Stimulated activated CD4-positive, alpha-beta T cell treated with anti-CD3 and anti-CD28 coated beads, Interleukin-4, amount 100 ng/mL, for 48 hours (primary cell): Measurements from ENCODE around the gene CFAP97D2.
A peak's percentile ranks its signal among the peaks of the same experiment; 100 is the strongest.
"Not testable (repeated sequence)": the region's sequence is repeated elsewhere in the genome, so short reads cannot be mapped to it uniquely, and the experiment has no call there.

Source experiments
- DNase-seq, 2 donors: peaks; one replicate each; pipeline ENCODE4 v3.0.0-alpha.2; 2020; ENCODE audit warnings: low read depth in 2 of 2

CFAP97D2 gene

DNA sequence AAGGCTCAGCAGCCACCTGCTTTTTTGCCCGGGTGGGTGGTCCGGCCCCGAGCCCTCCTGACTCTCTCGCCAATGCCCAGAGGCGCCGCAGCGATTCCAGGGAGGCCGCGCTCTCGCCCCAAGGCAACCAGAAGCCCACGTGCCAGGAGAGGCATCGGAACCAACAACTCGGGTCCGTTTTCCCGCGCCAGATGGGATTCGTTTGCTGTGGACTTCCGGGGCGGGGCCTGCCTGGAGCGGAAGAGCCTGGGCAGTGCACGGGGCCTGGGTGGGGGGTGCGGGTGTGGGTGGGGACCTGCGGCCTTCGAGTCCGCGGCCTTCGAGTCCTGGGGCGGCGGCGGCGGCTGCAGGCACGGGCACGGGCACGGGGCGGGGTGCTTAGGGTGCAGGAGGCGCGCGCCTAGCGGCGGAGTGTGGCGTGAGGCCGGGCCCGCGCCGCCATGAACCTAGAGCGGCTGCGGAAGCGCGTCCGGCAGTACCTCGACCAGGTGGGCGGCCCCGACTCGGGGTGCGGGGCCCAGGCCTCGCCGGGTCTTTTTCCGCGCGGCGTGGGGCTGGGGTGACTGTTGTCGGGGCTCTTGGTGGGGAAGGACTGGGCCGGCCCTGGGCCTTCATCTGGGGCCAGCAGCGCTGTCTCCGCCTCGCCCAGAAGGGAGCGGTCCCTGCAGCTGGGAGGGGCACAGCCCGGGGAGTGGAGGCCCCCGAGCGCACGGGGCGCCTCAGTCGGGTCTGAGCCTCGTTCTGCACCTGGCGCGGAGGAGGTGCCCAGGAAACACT is 55.8 kb downstream of the CFAP97D2 start, which contains the start of gene CDC16:
Gene CDC16 (plus strand): TSS at position 253 of the 777 bp plus-strand sequence. CDS start 188 bp downstream, at position 441.
- peak; percentile 85 to 91 for DNase-seq

DNA sequence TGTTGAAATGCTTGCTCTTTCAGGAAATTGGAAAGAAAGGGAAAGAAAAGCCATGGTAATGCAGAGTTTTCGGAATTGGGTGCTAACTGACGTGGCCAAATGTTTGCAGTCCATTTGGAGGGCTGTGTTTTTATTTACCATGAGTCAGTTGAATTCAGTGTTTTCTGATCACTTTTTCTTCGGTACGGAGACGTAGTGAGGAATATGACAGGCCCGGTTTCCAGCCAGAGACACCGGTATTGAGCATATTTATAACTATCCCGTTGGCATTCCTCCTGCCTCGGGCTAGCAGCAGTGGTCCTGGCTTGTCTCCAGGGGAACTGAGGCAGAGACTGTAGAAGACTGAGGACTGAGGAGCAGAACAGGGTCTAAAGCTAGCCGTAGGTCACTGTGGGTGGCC is 56.6 kb downstream of the CFAP97D2 start:
- DNase-seq, result no peak

DNA sequence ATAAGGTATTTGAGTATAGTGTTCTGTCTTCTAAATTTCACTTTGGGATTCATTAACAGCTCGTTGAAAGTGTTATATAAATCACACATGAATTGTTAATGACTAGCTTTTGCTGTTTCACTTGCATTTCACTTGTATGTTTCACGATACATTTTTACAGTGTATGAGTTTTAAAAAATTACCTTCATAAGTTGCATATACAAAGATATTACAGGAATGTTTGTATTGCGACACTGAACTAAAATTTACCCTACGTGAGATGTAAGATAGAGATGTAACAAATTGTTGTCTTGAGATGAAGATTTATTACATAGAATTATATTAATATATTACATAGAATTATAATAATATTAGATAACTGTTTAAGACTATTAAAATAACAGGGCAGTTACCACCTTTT is 57.2 kb downstream of the CFAP97D2 start:
- DNase-seq, result no peak

DNA sequence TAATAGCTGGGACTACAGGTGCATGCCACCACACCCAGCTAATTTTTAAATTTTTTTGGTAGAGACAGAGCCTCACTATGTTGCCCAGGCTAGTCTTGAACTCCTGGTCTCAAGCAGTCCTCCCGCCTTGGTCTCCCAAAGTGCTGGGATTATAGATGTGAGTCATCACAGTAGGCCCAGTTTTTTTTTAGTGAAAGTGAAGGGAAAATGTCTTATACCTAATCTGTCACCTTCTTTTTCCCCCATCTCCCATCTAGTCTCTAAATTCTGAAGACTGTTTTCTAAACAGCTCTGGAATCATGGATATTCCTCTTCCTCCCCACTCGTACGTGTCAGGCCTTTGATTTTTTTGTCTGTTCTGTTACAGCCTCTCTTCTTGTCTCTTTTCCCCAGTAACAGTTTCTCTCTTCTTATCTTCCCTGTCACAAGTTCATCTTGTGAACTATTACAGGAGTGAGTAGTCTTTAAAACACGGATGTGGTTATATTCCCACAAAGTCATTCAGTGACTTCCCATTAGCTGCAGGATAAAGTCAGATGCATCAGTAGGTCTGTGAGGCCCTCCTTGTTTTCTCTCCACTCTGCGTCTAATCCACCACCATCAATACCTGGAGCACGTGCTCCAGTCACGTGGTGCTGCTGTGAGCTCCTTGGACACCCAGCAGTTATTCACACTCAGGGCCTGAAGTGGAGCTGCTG is 58.5 kb downstream of the CFAP97D2 start:
- no peak for DNase-seq

DNA sequence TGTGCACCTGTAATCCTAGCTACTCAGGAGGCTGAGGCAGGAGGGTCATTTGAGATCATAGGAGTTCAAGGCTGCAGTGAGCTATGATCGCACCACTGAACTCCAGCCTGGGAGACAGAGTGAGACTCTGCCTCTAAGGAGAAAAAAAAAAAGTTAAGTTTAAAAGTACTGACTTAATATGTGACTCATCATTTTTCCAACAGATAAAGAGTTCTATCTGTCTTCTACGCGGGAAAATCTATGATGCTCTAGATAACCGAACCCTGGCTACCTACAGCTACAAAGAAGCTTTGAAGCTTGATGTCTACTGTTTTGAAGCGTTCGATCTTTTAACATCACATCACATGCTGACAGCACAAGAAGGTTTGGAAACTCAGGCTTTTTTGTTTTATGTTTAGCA is 62.9 kb downstream of the CFAP97D2 start:
- DNase-seq, result no peak

DNA sequence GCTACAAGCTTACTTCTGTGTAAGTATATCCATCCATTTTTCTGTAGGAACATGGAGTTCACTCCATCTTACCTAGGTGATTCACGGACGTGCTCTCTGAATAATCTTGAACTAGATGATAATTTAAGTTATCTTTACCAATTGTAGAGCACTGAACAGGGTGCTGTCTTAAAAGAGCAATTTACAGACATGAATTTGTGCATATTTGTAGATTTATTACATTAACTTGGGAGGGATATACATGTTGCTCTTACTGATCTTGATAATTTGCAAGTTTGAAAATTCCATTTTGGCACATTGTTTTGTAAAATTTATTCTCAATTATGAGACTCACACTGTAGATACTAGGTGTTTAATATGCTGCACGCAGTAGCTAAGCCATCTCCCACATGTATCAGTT is 64.9 kb downstream of the CFAP97D2 start:
- DNase-seq, result no peak

DNA sequence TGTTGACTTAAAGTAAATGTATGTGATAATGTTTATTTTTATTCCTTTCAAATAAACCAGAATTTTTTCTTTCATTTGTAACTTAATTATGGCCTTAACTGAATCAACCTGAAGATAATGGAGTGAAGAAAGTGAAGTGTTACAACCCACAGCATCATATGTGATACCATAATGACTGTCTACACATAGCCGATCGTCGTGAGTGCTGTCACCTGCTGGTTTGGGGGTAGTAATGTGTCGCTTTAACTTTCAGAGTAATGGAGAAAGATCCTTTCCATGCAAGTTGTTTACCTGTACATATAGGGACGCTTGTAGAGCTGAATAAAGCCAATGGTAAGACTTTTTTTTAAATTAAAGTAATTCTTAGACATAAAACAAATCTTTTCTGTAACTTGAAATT is 65.6 kb downstream of the CFAP97D2 start:
- DNase-seq, result no peak

DNA sequence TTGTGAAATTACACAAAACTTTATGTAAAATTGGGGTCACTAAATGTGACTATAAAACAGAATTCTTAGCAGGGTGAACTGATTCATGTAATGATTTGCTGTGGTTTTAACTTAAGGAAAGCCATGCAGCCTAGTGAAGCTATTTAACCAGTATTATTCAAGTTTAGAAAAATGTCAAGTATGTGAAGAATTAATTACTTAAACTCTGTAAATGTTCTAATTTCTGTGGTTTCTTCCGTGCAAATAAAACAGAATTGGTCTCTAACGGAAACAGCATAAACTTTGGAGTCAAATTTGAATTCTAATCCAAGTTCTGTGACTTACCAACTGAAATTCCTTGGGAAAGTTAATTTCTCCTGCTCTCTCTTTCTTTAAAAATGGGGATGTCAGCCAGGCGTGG is 69.0 kb downstream of the CFAP97D2 start:
- no peak for DNase-seq

DNA sequence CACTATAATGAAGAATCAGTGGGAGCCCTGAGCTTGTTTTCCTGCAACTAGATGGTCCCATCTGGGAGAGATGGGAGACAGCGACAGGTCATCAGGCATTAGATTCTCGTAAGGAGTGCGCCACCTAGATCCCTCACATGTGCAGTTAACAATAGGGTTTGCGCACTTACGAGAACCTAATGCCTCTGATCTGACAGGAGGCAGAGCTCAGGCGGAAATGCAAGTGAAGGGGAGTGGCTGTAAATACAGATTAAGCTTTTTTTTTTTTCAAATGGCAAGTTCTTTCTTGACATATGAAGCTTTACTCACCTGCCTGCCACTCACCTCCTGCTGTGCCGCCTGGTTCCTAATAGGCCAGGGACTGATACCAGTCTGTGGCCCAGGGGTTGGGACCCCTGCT is 70.0 kb downstream of the CFAP97D2 start:
- DNase-seq, result no peak

DNA sequence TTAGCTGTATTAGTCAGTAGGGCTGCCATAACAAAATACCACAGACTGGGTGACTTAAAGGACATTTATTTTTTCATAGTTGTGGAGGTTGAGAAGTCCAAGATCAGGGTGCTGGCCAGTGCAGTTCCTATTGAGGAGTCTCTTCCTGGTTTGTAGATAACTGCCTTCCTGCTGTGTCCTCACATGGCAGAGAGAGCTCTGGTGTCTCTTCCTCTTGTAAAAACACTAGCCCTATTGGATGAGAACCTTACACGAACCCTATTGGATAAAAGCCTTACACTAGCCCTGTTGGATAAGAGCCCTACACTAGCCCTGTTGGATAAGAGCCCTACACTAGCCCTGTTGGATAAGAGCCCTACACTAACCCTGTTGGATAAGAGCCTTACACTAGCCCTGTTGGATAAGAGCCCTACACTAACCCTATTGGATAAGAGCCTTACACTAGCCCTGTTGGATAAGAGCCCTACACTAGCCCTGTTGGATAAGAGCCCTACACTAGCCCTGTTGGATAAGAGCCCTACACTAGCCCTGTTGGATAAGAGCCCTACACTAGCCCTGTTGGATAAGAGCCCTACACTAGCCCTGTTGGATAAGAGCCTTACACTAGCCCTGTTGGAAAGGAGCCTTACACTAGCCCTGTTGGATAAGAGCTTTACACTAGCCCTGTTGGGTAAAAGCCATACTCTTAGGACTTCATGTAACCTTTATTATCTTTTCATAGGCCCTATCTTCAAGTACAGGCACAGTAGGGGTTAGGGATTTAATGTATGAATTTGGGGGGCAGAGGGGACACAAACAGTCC is 72.8 kb downstream of the CFAP97D2 start:
- not testable (repeated sequence) for DNase-seq

DNA sequence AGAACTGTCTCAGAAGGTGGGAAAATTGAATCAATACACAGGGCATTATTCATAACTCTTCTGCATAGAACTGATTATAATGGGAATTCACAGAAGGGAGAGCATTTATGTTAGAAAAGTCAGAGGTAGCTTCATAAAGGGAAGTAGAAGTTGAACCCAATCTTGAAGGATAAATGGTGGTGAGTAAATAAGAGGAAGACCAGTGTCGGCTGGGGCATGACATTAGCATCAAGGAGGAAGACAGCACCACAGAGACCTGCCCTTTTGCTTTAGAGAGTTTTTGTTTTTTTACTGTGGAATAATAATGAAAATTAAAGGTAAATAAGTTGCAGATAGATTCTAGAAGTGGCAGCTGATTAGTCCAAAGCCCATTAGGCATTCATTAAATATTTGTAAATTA is 77.5 kb downstream of the CFAP97D2 start:
- no peak for DNase-seq

DNA sequence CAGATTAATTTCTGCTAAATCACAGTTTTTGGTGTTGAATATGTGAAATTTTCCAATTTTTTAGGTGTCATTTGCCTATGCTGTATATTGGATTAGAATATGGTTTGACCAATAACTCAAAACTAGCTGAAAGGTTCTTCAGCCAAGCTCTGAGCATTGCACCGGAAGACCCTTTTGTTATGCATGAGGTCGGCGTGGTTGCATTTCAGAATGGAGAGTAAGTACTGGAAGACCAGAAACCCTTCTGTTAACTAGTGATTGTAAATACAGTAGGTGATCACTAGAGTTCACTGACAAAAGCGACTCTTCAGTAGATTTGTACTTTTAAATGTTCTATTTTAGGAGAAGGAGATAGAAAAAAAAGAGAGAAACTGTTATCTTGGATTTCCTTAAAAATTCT is 78.0 kb downstream of the CFAP97D2 start:
- DNase-seq, result no peak

DNA sequence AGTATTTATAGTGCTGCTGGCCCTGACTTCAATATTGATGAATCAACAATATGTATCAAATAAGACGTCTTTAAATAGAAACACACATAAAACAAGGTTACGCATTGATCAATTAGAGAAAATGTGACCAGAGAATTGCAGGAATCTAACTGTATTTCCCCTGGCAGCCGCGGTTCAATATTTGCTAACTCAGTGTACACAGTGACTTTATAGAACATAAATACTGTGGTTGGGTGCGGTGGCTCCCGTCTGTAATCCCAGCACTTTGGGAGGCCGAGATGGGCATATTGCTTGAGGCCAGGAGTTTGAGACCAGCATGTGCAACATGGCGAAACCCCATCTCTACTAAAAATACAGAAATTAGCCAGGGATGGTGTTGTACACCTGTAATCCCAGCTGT is 79.5 kb downstream of the CFAP97D2 start:
- no peak for DNase-seq

DNA sequence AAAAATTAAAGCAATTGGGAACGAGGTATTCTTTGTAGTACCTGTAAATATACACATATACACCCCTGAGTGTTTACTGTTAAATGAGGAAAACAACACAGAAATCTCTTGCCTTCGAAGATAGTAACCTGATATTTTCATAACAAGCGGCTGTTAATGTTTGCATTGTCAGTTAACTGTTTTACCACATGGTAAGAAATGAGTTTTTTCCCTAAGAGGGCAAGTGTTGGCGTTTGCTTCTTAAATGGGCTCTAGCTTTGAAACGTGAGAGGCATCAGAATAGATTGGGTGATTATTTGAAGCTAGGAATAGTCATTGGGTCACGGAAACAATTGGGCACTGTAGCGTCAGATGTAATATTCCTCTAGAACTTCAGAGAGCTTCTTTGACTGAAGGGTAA is 80.3 kb downstream of the CFAP97D2 start:
- no peak for DNase-seq

DNA sequence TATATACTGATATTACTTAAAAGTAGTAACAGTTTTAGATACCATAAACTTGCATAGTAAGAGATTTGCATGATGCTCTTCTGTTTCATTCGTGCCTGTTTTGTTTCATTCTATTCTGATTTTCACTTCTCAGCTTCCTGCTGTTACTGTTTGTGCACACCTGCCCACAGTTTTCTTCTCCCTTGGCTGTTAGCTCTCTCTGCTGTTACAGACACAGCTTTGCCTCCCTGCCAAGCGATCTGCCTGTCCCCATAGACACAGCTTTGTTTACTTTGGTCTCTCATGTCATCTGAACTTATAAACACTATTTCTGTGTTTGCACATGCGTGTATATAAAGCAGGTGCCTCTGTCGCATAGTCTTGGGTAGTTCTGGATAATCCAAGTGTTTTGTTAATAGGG is 80.9 kb downstream of the CFAP97D2 start:
- DNase-seq, result no peak

DNA sequence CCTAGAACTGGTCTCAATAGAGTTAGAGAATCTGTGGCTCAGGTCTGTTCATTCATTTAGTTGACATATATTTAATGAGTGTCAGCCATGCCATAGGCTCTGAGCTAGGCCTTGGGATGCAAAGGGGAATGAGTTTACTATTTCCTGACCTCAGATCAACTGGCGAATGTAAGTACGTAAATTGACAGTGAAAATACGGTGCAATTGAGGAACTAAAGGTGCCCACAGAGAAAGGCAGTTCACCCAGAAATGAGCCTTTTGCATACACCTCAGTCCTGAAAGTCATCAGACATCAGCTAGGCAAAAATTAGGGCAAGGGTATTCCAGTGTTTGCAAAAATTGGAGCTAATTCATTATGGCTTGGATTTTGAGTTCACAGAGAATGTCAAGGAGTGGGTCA is 81.8 kb downstream of the CFAP97D2 start:
- DNase-seq, result no peak

DNA sequence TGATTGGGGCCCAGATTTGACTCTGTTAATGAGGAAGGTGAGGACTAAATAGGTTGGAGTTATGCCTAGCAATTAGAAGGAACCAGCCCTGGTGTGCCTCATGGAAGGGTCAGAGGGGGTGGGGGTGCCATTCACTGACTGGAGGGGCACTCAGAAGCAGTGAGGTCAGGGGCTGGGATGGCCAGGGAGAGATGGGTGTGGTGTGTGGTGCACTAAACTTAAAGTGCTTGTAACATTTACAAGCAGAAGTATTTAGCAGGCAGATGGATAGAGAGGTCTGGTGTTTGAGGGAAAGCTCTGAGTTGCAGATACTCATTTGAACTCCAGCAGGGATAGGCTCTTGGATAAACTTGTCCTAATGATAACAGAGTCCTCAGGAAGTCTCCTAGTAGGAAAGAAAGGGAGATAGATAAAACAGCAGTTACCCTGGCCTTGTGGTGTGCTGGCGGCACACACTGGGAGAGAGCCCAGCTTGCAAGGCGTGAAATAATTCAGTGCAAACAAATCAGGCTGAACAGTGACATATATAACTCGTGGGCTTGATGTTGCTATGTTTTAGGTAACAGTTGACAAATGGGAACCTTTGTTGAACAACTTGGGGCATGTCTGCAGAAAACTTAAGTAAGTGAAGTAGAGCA is 82.4 kb downstream of the CFAP97D2 start:
- no peak for DNase-seq

DNA sequence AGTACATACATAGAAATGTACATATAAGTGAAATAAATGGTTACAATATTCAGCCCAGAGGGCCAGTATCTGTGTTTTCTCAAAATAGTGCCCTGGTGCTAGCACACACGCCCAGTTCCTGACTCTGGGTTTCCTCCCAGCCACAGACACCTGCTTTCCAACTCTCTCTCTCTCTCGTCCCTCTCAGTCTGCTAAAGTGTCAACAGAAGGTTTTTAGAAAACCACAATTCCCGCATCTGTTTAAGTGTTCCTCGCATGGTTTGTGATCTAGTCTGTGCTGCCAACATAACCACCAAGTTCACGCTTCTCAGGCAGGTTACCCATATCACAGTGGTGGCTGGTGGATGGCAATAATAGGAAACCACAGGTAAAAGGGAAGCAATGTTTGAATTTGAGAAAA is 84.5 kb downstream of the CFAP97D2 start:
- DNase-seq, result no peak

DNA sequence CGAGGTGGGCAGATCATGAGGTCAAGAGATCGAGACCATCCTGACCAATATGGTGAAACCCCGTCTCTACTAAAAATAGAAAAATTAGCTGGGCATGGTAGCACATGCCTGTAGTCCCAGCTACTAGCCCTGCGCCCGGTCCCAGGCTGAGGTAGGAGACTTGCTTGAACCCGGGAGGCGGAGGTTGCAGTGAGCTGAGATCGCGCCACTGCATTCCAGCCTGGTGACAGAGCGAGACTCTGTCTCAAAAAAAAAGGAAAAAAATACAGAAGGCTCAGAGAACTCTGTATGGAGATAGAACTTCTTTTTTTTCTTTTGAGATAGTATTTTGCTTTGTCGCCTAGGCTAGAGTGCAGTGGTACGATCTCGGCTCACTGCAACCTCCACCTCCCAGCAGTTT is 85.3 kb downstream of the CFAP97D2 start:
- DNase-seq, result not testable (repeated sequence)

DNA sequence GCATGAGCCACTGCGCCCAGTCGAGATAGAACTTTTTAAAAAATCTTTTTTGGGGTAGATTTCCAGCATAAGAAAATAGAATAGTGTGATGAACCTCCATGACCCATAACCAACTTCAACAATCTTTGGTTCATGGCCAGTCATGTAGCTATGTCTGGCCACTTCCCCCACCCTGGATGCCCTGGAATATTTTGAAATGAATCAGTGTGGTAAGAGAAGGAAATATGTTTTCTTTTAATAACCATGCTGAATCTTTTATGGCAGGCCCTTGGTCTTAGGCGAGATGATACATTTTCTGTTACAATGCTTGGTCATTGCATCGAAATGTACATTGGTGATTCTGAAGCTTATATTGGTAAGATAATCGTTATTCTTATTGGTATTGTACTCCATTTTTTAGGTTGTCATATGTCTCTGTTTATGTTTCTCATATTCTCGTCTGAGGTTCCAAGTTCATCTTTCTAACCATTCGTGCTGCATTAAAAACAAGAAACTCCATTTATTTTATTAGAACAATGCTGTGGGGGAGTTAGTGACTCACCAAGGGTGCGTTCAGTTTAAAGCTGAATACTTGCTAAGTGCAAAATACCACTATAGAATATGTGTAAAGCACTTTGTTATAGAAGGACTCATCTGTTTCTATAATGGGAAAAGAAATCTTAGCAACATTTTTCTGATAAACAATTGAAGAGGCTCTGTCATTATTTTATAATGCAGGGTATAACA is 86.0 kb downstream of the CFAP97D2 start:
- DNase-seq, result no peak

DNA sequence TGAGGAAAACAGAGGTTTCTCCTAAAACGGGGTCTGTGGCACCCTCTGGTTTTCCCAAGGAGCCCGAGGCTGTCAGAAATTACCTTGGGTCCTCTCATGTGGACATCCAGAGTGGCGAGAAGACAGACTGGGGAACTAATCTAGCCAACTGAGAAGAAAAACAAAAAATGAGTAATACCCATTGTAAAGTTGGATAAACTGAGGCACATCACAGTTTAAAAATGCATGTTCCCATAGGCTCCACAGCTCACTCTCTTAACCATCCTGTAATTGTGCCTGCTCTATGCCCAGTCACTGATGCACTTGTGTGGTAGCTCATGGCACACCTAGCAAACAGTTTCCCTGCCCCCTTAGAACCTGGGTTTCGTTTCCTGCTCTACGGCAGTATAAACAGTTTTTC is 87.2 kb downstream of the CFAP97D2 start:
- no peak for DNase-seq
